Endothelial cell of umbilical vein (primary cell): Measurements from ENCODE around the gene B3GAT1. TPM values are rescaled to one million over a fixed set of nuclear protein-coding genes. Genes with fewer than 3 reads are reported as not detected.

ENCODE experiments used
- BruUV-seq: library from RNA; stranded (reverse); fragments of 400-500 nt; replicated peaks from 2 replicates; lab custom pipeline; 2021; lab: Mats Ljungman, UMichigan
- CTCF ChIA-PET: fragments of 300-600, 350-600 bp; sonication (Branson Sonifier 250); formaldehyde crosslinking; loops from one replicate; lab custom pipeline; 2021; ENCODE audit warnings: antibody characterized with exemption, inconsistent platforms; lab: Charles Lee
- POLR2A ChIA-PET: fragments of 300-600, 350-600 bp; sonication (Branson Sonifier 250); formaldehyde crosslinking; loops from one replicate; lab custom pipeline; 2021; ENCODE audit warnings: antibody characterized with exemption, inconsistent platforms; lab: Charles Lee
- DNase-seq: peaks from one replicate; pipeline ENCODE4 v3.0.0-alpha.2; 2011; ENCODE audit warnings: low read depth, low spot score
- FAIRE-seq: peaks from 2 replicates; lab custom pipeline; 2011; peaks lifted over from hg19 to GRCh38; lab: Jason Lieb, UNC
- H2AFZ ChIP-seq: 2 replicates; pipeline ENCODE4 v1.6.0; 2012; ENCODE audit warnings: low read depth, low read length, control low read depth, inconsistent platforms
- H3K27ac ChIP-seq: 2 replicates; pipeline ENCODE4 v1.5.1; 2011; ENCODE audit warnings: low read depth, mild to moderate bottlenecking, control low read depth, low read length, moderate library complexity; ENCODE audit not compliant: insufficient read depth
- H3K27me3 ChIP-seq, 2 experiments: 2 replicates each; pipeline versions ENCODE4 v1.6.0 to v1.6.1; 2011; ENCODE audit warnings: low read length in 2 of 2, mixed read lengths in 1 of 2; ENCODE audit not compliant: control insufficient read depth in 2 of 2, insufficient read depth in 2 of 2
- H3K36me3 ChIP-seq, 2 experiments: 2 replicates in 1 of 2; 3 replicates in 1 of 2; pipeline ENCODE4 v1.5.1; 2011; ENCODE audit warnings: low read length in 2 of 2, mild to moderate bottlenecking in 1 of 2, moderate library complexity in 1 of 2; ENCODE audit not compliant: control insufficient read depth in 2 of 2, insufficient read depth in 2 of 2; ENCODE audit errors: extremely low read depth in 1 of 2
- H3K4me1 ChIP-seq: 3 replicates; pipeline ENCODE4 v1.5.1; 2011; ENCODE audit warnings: mild to moderate bottlenecking, low read length; ENCODE audit not compliant: control insufficient read depth, insufficient read depth; ENCODE audit errors: extremely low read depth
- H3K4me2 ChIP-seq: 2 replicates; pipeline ENCODE4 v1.6.1; 2011; ENCODE audit warnings: low read length, control low read depth, mixed read lengths; ENCODE audit not compliant: insufficient read depth
- H3K4me3 ChIP-seq, 3 experiments: fragments of 200-600 bp in 1 of 3; sonication (generic), shearing (Covaris generic) in 1 of 3; replicated peaks in 1 of 3; 2 replicates each; pipeline ENCODE4 v1.5.1; 2011 to 2016; ENCODE audit warnings: control low read depth in 3 of 3, low read length in 3 of 3, mild to moderate bottlenecking in 2 of 3, inconsistent platforms in 1 of 3, low read depth in 1 of 3, moderate library complexity in 1 of 3; ENCODE audit not compliant: insufficient read depth in 1 of 3
- H3K79me2 ChIP-seq: 2 replicates; pipeline ENCODE4 v1.6.0; 2012; ENCODE audit warnings: low read length, inconsistent platforms; ENCODE audit not compliant: control insufficient read depth, insufficient read depth
- H3K9ac ChIP-seq: replicated peaks from 2 replicates; pipeline ENCODE3; 2011; ENCODE audit warnings: low read length, control low read depth; ENCODE audit not compliant: insufficient read depth; ENCODE audit errors: extremely low read depth
- H3K9me1 ChIP-seq: replicated peaks from 3 replicates; pipeline ENCODE4 v1.6.0; 2011; ENCODE audit warnings: mild to moderate bottlenecking, low read length; ENCODE audit not compliant: control insufficient read depth, insufficient read depth; ENCODE audit errors: extremely low read depth
- H3K9me3 ChIP-seq: replicated peaks from 2 replicates; pipeline ENCODE4 v1.5.1; 2012; ENCODE audit warnings: low read length, inconsistent platforms; ENCODE audit not compliant: control insufficient read depth, insufficient read depth
- H4K20me1 ChIP-seq: replicated peaks from 2 replicates; pipeline ENCODE3; 2011; ENCODE audit warnings: mild to moderate bottlenecking, low read length; ENCODE audit not compliant: control insufficient read depth, insufficient read depth; ENCODE audit errors: extremely low read depth
- CTCF ChIP-seq, 2 donors: IDR thresholded peaks; 1 replicate in 1 of 2; 2 replicates in 1 of 2; pipeline ENCODE4 v1.5.1; 2011; ENCODE audit warnings: low read length in 2 of 2, mild to moderate bottlenecking in 2 of 2, moderate library complexity in 2 of 2, control low read depth in 1 of 2, inconsistent platforms in 1 of 2, low read depth in 1 of 2; ENCODE audit not compliant: insufficient read depth in 1 of 2; ENCODE audit errors: extremely low read depth in 1 of 2
- EZH2 ChIP-seq: IDR thresholded peaks from 2 replicates; pipeline ENCODE4 v1.6.1; 2012; ENCODE audit warnings: borderline replicate concordance, low read depth, mild to moderate bottlenecking, moderate library complexity, low read length, inconsistent platforms; ENCODE audit not compliant: severe bottlenecking
- FOS ChIP-seq: IDR thresholded peaks from 2 replicates; pipeline ENCODE4 v1.6.1; 2011; ENCODE audit warnings: mild to moderate bottlenecking, low read length, moderate library complexity, borderline replicate concordance; ENCODE audit not compliant: insufficient read depth
- GATA2 ChIP-seq: IDR thresholded peaks from 2 replicates; pipeline ENCODE4 v1.7.0; 2011; ENCODE audit warnings: low read depth, mild to moderate bottlenecking, moderate library complexity, mixed read lengths, low read length; ENCODE audit not compliant: insufficient read length, insufficient read depth
- JUN ChIP-seq: IDR thresholded peaks from 2 replicates; pipeline ENCODE4 v1.6.1; 2011; ENCODE audit warnings: borderline replicate concordance, low read depth; ENCODE audit not compliant: insufficient read length, insufficient read depth
- MAX ChIP-seq: IDR thresholded peaks from 2 replicates; pipeline ENCODE4 v1.6.1; 2011; ENCODE audit not compliant: insufficient read depth, insufficient read length
- MYC ChIP-seq: IDR thresholded peaks from one replicate; pipeline ENCODE4 v1.6.1; 2011; ENCODE audit warnings: mild to moderate bottlenecking, low read depth, low read length
- POLR2A ChIP-seq: IDR thresholded peaks from 2 replicates; pipeline ENCODE4 v1.6.1; 2012; ENCODE audit warnings: low read depth, mild to moderate bottlenecking, control low read depth, low read length
- POLR2AphosphoS5 ChIP-seq: IDR thresholded peaks from 2 replicates; pipeline ENCODE4 v1.6.1; 2012; ENCODE audit warnings: low read depth, mild to moderate bottlenecking, control low read depth, low read length, moderate library complexity; ENCODE audit not compliant: insufficient read depth
- dilution Hi-C: fragments of 300-500 bp; cut with MboI; formaldehyde crosslinking; loops from one replicate; pipeline ENCODE4 v1.15.0; 2019; ENCODE audit warnings: low sequenced_read_pairs; ENCODE audit not compliant: extremely low pct_ligation_motif_present
- intact Hi-C: fragments of 100-400 bp; cut with micrococcal nuclease; formaldehyde crosslinking; loops from one replicate; pipeline ENCODE4 v1.10.0; 2022
- polyA plus RNA-seq, 4 experiments: library from polyadenylated mRNA; depleted of rRNA in 3 of 4; stranded (reverse) in 3 of 4; unstranded in 1 of 4; fragments of >200 nt; gene quantifications; 2 replicates each; pipeline versions ENCODE4 v1.2.1 to v1.2.3, GENCODE V29; 2011 to 2012; ENCODE audit warnings: missing spikeins in 1 of 4
- total RNA-seq: library from RNA; stranded (reverse); gene quantifications from 2 replicates; pipeline ENCODE4 v1.2.3, GENCODE V29; 2021

B3GAT1 gene
- total and polyA plus RNA-seq, 2 donors (not counting 3 experiments of a cell fraction or from before 2014, with no cell fraction given): 0.01 TPM; not detected in 1

- dilution Hi-C loops: no loop called here
- POLR2A ChIA-PET: no interaction called here
Observed at GRCh38 chr11:134370526-134371435, 41.3 kb downstream of the B3GAT1 start.

More at GRCh38 chr11:134370526-134371435, 41.3 kb downstream of the B3GAT1 start:
- Histone ChIP-seq H2AFZ (no peak overlapping the region), H4K20me1 (no peaks in the 10 kb centered on the region), H3K79me2 (no peaks in the 10 kb centered on the region), H3K9me3 (no peaks in the 10 kb centered on the region), H3K27me3 (no peaks in the 10 kb centered on the region), H3K4me3 (no peak overlapping the region), H3K36me3 (no peaks in the 10 kb centered on the region), H3K4me1 (no peaks in the 10 kb centered on the region), H3K9ac (no peak overlapping the region), H3K9me1 (no peaks in the 10 kb centered on the region), H3K27ac (no peak overlapping the region), H3K4me2 (no peak overlapping the region)
- no peak for FAIRE-seq
- TF ChIP-seq POLR2A (no peak), GATA2 (no peak), CTCF (IDR thresholded peaks at IDR 0.05; ENCODE audit: extremely low read depth in 1 of 2, insufficient read depth in 1 of 2, low read depth in 1 of 2, low read length in 2 of 2) (no peak), MAX (no peak), JUN (no peak), MYC (no peak), POLR2AphosphoS5 (no peak), EZH2 (no peak), FOS (no peak)
- BruUV-seq: no TSS peak
- no peak for DNase-seq
- CTCF ChIA-PET: no interaction called here
- intact Hi-C loops: no loop called here
